GM23338 (cell line): ENCODE data around the gene AP1B1. TPM values are rescaled to one million over a fixed set of nuclear protein-coding genes. Genes with fewer than 3 reads are reported as not detected.

Experiments used
- microRNA-seq: library from miRNA; unstranded; fragments of <30 nt; microRNA quantifications from one replicate; pipeline ENCODE4, GENCODE V29; 2017
- polyA plus RNA-seq: library from polyadenylated mRNA; unstranded; fragments of >200 nt; fragmentation: Nextera tagmentation; extraction: Ambion mirVana; gene quantifications from 2 replicates; pipeline ENCODE4 v1.2.1, GENCODE V29; 2016
- small RNA-seq: library from RNA; depleted of rRNA; stranded (forward); fragments of <200 nt; gene quantifications from one replicate; pipeline ENCODE3, GENCODE V24; 2014; ENCODE audit warnings: low replicate concordance
- total RNA-seq: library from RNA; depleted of rRNA; stranded (reverse); fragments of >200 nt; shearing (Covaris generic); gene quantifications from 2 replicates; pipeline ENCODE4 v1.2.3, GENCODE V29; 2014; rRNA removed

The AP1B1 gene
- total and polyA plus RNA-seq, 2 experiments from 2014 or later, result 19.5 to 74.4 TPM

Small RNAs within 50 kb of the gene (microRNA-seq; reads per million reads assigned to microRNA genes)
- gene MIR3653, result 0.89 reads per million

Small RNAs within 50 kb of the gene (small RNA-seq; reads per million reads assigned to genes)
- gene AC000041.1 (not detected), gene MIR3653 (not detected)

Other genes starting within 250 kb of the AP1B1 start
- gene EMID1, start 182.7 kb downstream of the AP1B1 start, total RNA-seq, result 13.2 and 13.4 TPM in 2 replicates
- 3.0 and 3.5 TPM in 2 replicates for gene EMID1, start 182.7 kb downstream of the AP1B1 start, polyA plus RNA-seq
- gene RHBDD3, start 120.6 kb downstream of the AP1B1 start, total RNA-seq, result 95.6 and 115 TPM in 2 replicates
- 55.0 and 60.3 TPM in 2 replicates for gene RHBDD3, start 120.6 kb downstream of the AP1B1 start, polyA plus RNA-seq
- gene EWSR1, start 120.3 kb downstream of the AP1B1 start, total RNA-seq, result 390 and 427 TPM in 2 replicates
- 382 and 391 TPM in 2 replicates for gene EWSR1, start 120.3 kb downstream of the AP1B1 start, polyA plus RNA-seq
- 4.9 and 9.5 TPM in 2 replicates for gene GAS2L1, start 81.9 kb downstream of the AP1B1 start, total RNA-seq
- gene GAS2L1, start 81.9 kb downstream of the AP1B1 start, polyA plus RNA-seq, result 3.7 and 5.2 TPM in 2 replicates
- gene RASL10A, start 72.9 kb downstream of the AP1B1 start, total RNA-seq, result 0.54 and 3.0 TPM in 2 replicates
- gene RASL10A, start 72.9 kb downstream of the AP1B1 start, polyA plus RNA-seq, result 0.99 and 1.6 TPM in 2 replicates
- not detected in 2 replicates for gene RFPL1, start 50.0 kb upstream of the AP1B1 start, total RNA-seq
- not detected in 2 replicates for gene RFPL1, start 50.0 kb upstream of the AP1B1 start, polyA plus RNA-seq
- 2.4 and 2.8 TPM in 2 replicates for gene NEFH, start 91.6 kb upstream of the AP1B1 start, total RNA-seq
- gene NEFH, start 91.6 kb upstream of the AP1B1 start, polyA plus RNA-seq, result 4.6 and 6.3 TPM in 2 replicates
- gene THOC5, start 165.2 kb upstream of the AP1B1 start, total RNA-seq, result 50.3 and 53.4 TPM in 2 replicates
- 24.3 and 24.6 TPM in 2 replicates for gene THOC5, start 165.2 kb upstream of the AP1B1 start, polyA plus RNA-seq
- gene NIPSNAP1, start 192.5 kb upstream of the AP1B1 start, total RNA-seq, result 136 and 154 TPM in 2 replicates
- 72.0 and 80.3 TPM in 2 replicates for gene NIPSNAP1, start 192.5 kb upstream of the AP1B1 start, polyA plus RNA-seq
- 50.6 and 54.5 TPM in 2 replicates for gene NF2, start 215.1 kb upstream of the AP1B1 start, total RNA-seq
- gene NF2, start 215.1 kb upstream of the AP1B1 start, polyA plus RNA-seq, result 14.4 and 15.0 TPM in 2 replicates